Activated T-helper 17 cell treated with anti-CD3 and anti-CD28 coated beads, Interleukin-2, amount 50 U/mL, for 72 hours (primary cell): ENCODE results near the gene IQCM. TPM values are rescaled to one million over a fixed set of nuclear protein-coding genes. Genes with fewer than 3 reads are reported as not detected.

Experiments
- ATAC-seq: fragments of 150-1000 bp; cut with Tn5 transposase; replicated peaks from 2 replicates; pipeline ENCODE4 v1.10.0; 2021; ENCODE audit warnings: mild to moderate bottlenecking, moderate library complexity
- H3K27ac Mint-ChIP-seq: one replicate; pipeline ENCODE4 v1.8.0; 2022; ENCODE audit warnings: mixed read lengths
- H3K27me3 Mint-ChIP-seq: one replicate; pipeline ENCODE4 v1.8.0; 2022; ENCODE audit warnings: mixed read lengths
- H3K36me3 Mint-ChIP-seq: one replicate; pipeline ENCODE4 v1.8.0; 2022; ENCODE audit warnings: low read depth, mild to moderate bottlenecking, mixed read lengths
- H3K4me1 Mint-ChIP-seq: one replicate; pipeline ENCODE4 v1.8.0; 2022; ENCODE audit warnings: mixed read lengths
- H3K4me3 Mint-ChIP-seq: one replicate; pipeline ENCODE4 v1.8.0; 2022; ENCODE audit warnings: mild to moderate bottlenecking, mixed read lengths
- H3K9me3 Mint-ChIP-seq: one replicate; pipeline ENCODE4 v1.8.0; 2022; ENCODE audit warnings: mixed read lengths
- total RNA-seq, 2 donors: library from RNA; stranded (reverse); gene quantifications; one replicate each; pipeline ENCODE4 v1.2.3, GENCODE V29; 2022

The IQCM gene
- not detected for total RNA-seq

GRCh38 chr4:149815743-149816142 is at the start of gene IQCM:
IQCM (minus strand) TSS chr4:149815843; CDS start chr4:149742691, 73,152 bp downstream.
- ATAC-seq, result no peak
- no peaks in the 10 kb centered on the region for H3K4me1 Mint-ChIP-seq
- no peaks in the 10 kb centered on the region for H3K9me3 Mint-ChIP-seq

GRCh38 chr4:149857446-149857845 is 41.8 kb upstream of the IQCM start:
- Mint-ChIP-seq H3K36me3 (no peaks in the 10 kb centered on the region), H3K27ac (no peak overlapping the region), H3K4me3 (no peak overlapping the region), H3K27me3 (no peaks in the 10 kb centered on the region), H3K4me1 (no peaks in the 10 kb centered on the region), H3K9me3 (peaks cover 9% of the 10 kb centered on the region)
- ATAC-seq, result no peak

More at GRCh38 chr4:149815743-149816142, at the start of gene IQCM:
- H3K36me3 Mint-ChIP-seq, result no peaks in the 10 kb centered on the region
- H3K4me3 Mint-ChIP-seq, result no peak within 1 kb of the TSS
- no peak within 1 kb of the TSS for H3K27ac Mint-ChIP-seq
- H3K27me3 Mint-ChIP-seq, result no peaks in the 10 kb centered on the region

- H3K4me3 Mint-ChIP-seq, result no peak overlapping the region
- ATAC-seq, result no peak
- no peaks in the 10 kb centered on the region for H3K36me3 Mint-ChIP-seq
- H3K27me3 Mint-ChIP-seq, result no peaks in the 10 kb centered on the region
- no peaks in the 10 kb centered on the region for H3K4me1 Mint-ChIP-seq
- H3K27ac Mint-ChIP-seq, result no peak overlapping the region
- no peaks in the 10 kb centered on the region for H3K9me3 Mint-ChIP-seq
Measured at GRCh38 chr4:149845743-149846142, 30.1 kb upstream of the IQCM start.

GRCh38 chr4:149841686-149842085 is 26.0 kb upstream of the IQCM start:
- no peaks in the 10 kb centered on the region for H3K4me1 Mint-ChIP-seq

GRCh38 chr4:149838036-149838435 is 22.4 kb upstream of the IQCM start:
- ATAC-seq, result no peak
- Mint-ChIP-seq H3K27me3 (no peaks in the 10 kb centered on the region), H3K9me3 (no peaks in the 10 kb centered on the region), H3K36me3 (no peaks in the 10 kb centered on the region), H3K27ac (no peak overlapping the region), H3K4me3 (no peak overlapping the region), H3K4me1 (no peaks in the 10 kb centered on the region)

More at GRCh38 chr4:149841686-149842085, 26.0 kb upstream of the IQCM start:
- Mint-ChIP-seq H3K27me3 (no peaks in the 10 kb centered on the region), H3K36me3 (no peaks in the 10 kb centered on the region), H3K27ac (no peak overlapping the region), H3K4me3 (no peak overlapping the region), H3K9me3 (no peaks in the 10 kb centered on the region)
- ATAC-seq, result no peak

- ATAC-seq, result no peak
- H3K4me3 Mint-ChIP-seq, result no peak overlapping the region
- no peaks in the 10 kb centered on the region for H3K9me3 Mint-ChIP-seq
- H3K27me3 Mint-ChIP-seq, result no peaks in the 10 kb centered on the region
- H3K4me1 Mint-ChIP-seq, result no peaks in the 10 kb centered on the region
- no peaks in the 10 kb centered on the region for H3K36me3 Mint-ChIP-seq
- no peak overlapping the region for H3K27ac Mint-ChIP-seq
Measured at GRCh38 chr4:149836546-149836945, 20.9 kb upstream of the IQCM start.

- no peaks in the 10 kb centered on the region for H3K9me3 Mint-ChIP-seq
- no peaks in the 10 kb centered on the region for H3K36me3 Mint-ChIP-seq
- H3K4me3 Mint-ChIP-seq, result no peak overlapping the region
- H3K4me1 Mint-ChIP-seq, result no peaks in the 10 kb centered on the region
- no peak for ATAC-seq
- H3K27me3 Mint-ChIP-seq, result no peaks in the 10 kb centered on the region
- no peak overlapping the region for H3K27ac Mint-ChIP-seq
Measured at GRCh38 chr4:149835280-149835679, 19.6 kb upstream of the IQCM start.

- H3K27ac Mint-ChIP-seq, result no peak overlapping the region
- no peak overlapping the region for H3K4me3 Mint-ChIP-seq
- no peaks in the 10 kb centered on the region for H3K36me3 Mint-ChIP-seq
- no peaks in the 10 kb centered on the region for H3K4me1 Mint-ChIP-seq
- no peaks in the 10 kb centered on the region for H3K9me3 Mint-ChIP-seq
- no peak for ATAC-seq
- no peaks in the 10 kb centered on the region for H3K27me3 Mint-ChIP-seq
Measured at GRCh38 chr4:149831656-149832208, 16.1 kb upstream of the IQCM start.

- Mint-ChIP-seq H3K4me3 (no peak overlapping the region), H3K9me3 (no peaks in the 10 kb centered on the region), H3K27ac (no peak overlapping the region), H3K4me1 (no peaks in the 10 kb centered on the region), H3K36me3 (no peaks in the 10 kb centered on the region), H3K27me3 (no peaks in the 10 kb centered on the region)
- ATAC-seq, result no peak
Measured at GRCh38 chr4:149830823-149831222, 15.2 kb upstream of the IQCM start.

- Mint-ChIP-seq H3K27ac (no peak overlapping the region), H3K9me3 (no peaks in the 10 kb centered on the region), H3K4me1 (no peaks in the 10 kb centered on the region), H3K27me3 (no peaks in the 10 kb centered on the region), H3K4me3 (no peak overlapping the region), H3K36me3 (no peaks in the 10 kb centered on the region)
- ATAC-seq, result no peak
Measured at GRCh38 chr4:149825336-149825735, 9.7 kb upstream of the IQCM start.

- ATAC-seq, result no peak
- Mint-ChIP-seq H3K27me3 (no peaks in the 10 kb centered on the region), H3K36me3 (no peaks in the 10 kb centered on the region), H3K27ac (no peak overlapping the region), H3K4me1 (no peaks in the 10 kb centered on the region), H3K4me3 (no peak overlapping the region), H3K9me3 (no peaks in the 10 kb centered on the region)
Measured at GRCh38 chr4:149823769-149824221, 8.2 kb upstream of the IQCM start.

- H3K9me3 Mint-ChIP-seq, result peaks cover 7% of the 10 kb centered on the region
- no peak overlapping the region for H3K4me3 Mint-ChIP-seq
- no peak overlapping the region for H3K27ac Mint-ChIP-seq
- H3K4me1 Mint-ChIP-seq, result no peaks in the 10 kb centered on the region
- H3K27me3 Mint-ChIP-seq, result no peaks in the 10 kb centered on the region
- no peaks in the 10 kb centered on the region for H3K36me3 Mint-ChIP-seq
- ATAC-seq, result no peak
Measured at GRCh38 chr4:149801416-149801815, 14.2 kb downstream of the IQCM start.

GRCh38 chr4:149799546-149799945 is 16.1 kb downstream of the IQCM start:
- H3K4me1 Mint-ChIP-seq, result no peaks in the 10 kb centered on the region
- no peak overlapping the region for H3K4me3 Mint-ChIP-seq
- no peak for ATAC-seq
- H3K36me3 Mint-ChIP-seq, result no peaks in the 10 kb centered on the region
- peaks cover 10% of the 10 kb centered on the region for H3K9me3 Mint-ChIP-seq
- H3K27ac Mint-ChIP-seq, result no peak overlapping the region
- no peaks in the 10 kb centered on the region for H3K27me3 Mint-ChIP-seq

- no peaks in the 10 kb centered on the region for H3K4me1 Mint-ChIP-seq
- no peak for ATAC-seq
- peaks cover 8% of the 10 kb centered on the region for H3K9me3 Mint-ChIP-seq
- H3K27ac Mint-ChIP-seq, result no peak overlapping the region
- no peaks in the 10 kb centered on the region for H3K36me3 Mint-ChIP-seq
- no peak overlapping the region for H3K4me3 Mint-ChIP-seq
- peaks cover 2% of the 10 kb centered on the region for H3K27me3 Mint-ChIP-seq
Measured at GRCh38 chr4:149796381-149796780, 19.3 kb downstream of the IQCM start.

- Mint-ChIP-seq H3K9me3 (peaks cover 6% of the 10 kb centered on the region), H3K27ac (no peak overlapping the region), H3K4me3 (no peak overlapping the region), H3K4me1 (no peaks in the 10 kb centered on the region), H3K36me3 (no peaks in the 10 kb centered on the region), H3K27me3 (peaks cover 3% of the 10 kb centered on the region)
- ATAC-seq, result no peak
Measured at GRCh38 chr4:149795256-149795655, 20.4 kb downstream of the IQCM start.

GRCh38 chr4:149794352-149794751 is 21.3 kb downstream of the IQCM start:
- Mint-ChIP-seq H3K27me3 (peaks cover 3% of the 10 kb centered on the region), H3K27ac (no peak overlapping the region), H3K4me1 (no peaks in the 10 kb centered on the region), H3K4me3 (no peak overlapping the region), H3K9me3 (peaks cover 6% of the 10 kb centered on the region), H3K36me3 (no peaks in the 10 kb centered on the region)
- ATAC-seq, result no peak
